NT2/D1 (cell line): ENCODE data around the gene TUB.
A peak's percentile ranks its signal among the peaks of the same experiment; 100 is the strongest.

Experiments
- DNase-seq: peaks from one replicate; pipeline ENCODE4 v3.0.0-alpha.2; 2011; ENCODE audit warnings: low read depth, low spot score
- H3K27me3 ChIP-seq: 2 replicates; pipeline ENCODE4 v1.6.0; 2011; ENCODE audit warnings: mild to moderate bottlenecking; ENCODE audit not compliant: insufficient read length, insufficient read depth
- H3K36me3 ChIP-seq: 2 replicates; pipeline ENCODE4 v1.6.1; 2011; ENCODE audit warnings: mild to moderate bottlenecking, low read length, mixed read lengths; ENCODE audit not compliant: insufficient read depth, insufficient read length
- H3K4me1 ChIP-seq: 2 replicates; pipeline ENCODE4 v1.5.1; 2011; ENCODE audit not compliant: insufficient read depth, insufficient read length
- H3K4me3 ChIP-seq: 2 replicates; pipeline ENCODE4 v1.5.1; 2011; ENCODE audit warnings: low read depth; ENCODE audit not compliant: insufficient read length
- H3K9ac ChIP-seq: 2 replicates; pipeline ENCODE4 v1.6.0; 2011; ENCODE audit warnings: low read depth; ENCODE audit not compliant: insufficient read length
- H3K9me3 ChIP-seq: 2 replicates; pipeline ENCODE4 v1.5.1; 2011; ENCODE audit warnings: mild to moderate bottlenecking, low read length; ENCODE audit not compliant: insufficient read depth
- SUZ12 ChIP-seq: IDR thresholded peaks from 2 replicates; pipeline ENCODE4 v1.6.1; 2011; ENCODE audit not compliant: insufficient read length, insufficient read depth; ENCODE audit errors: extremely low read depth
- YY1 ChIP-seq: IDR thresholded peaks from 2 replicates; pipeline ENCODE4 v1.6.1; 2011; ENCODE audit not compliant: insufficient read length, insufficient read depth
- ZNF274 ChIP-seq: IDR thresholded peaks from 2 replicates; pipeline ENCODE4 v1.6.1; 2011; ENCODE audit warnings: mild to moderate bottlenecking, low read depth, low read length

TUB gene

GRCh38 chr11:8099291-8099899 is 18.4 kb downstream of the TUB start:
- H3K9me3 ChIP-seq, result no peaks in the 10 kb centered on the region
- DNase-seq, result peak; percentile 64
- no peak overlapping the region for H3K9ac ChIP-seq
- no peaks in the 10 kb centered on the region for H3K27me3 ChIP-seq
- no peaks in the 10 kb centered on the region for H3K4me1 ChIP-seq
- H3K4me3 ChIP-seq, result no peak overlapping the region
- peaks cover 92% of the 10 kb centered on the region for H3K36me3 ChIP-seq
- TF ChIP-seq ZNF274 (no peak), YY1 (no peak), SUZ12 (no peak)

DNA sequence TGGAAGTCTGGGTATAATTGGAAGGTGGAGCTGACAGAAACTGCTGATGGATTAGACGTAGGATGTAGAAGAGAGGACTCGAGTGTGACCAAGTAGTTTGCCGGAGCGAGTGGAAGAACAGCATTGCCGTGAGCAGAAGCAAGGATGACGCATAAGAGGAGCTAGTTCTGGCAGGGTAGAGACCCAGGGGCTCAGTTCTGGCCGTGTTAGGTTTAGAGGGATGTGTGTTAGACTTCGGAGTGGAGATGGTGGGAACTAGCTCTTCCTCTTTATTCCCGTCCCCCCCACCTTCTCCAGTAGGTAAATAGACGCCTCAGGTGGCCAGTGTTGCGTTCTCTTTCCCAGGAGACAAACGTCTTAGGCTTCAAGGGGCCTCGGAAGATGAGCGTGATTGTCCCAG is 19.1 kb downstream of the TUB start:
- DNase-seq, result no peak
- no peak overlapping the region for H3K9ac ChIP-seq
- TF ChIP-seq ZNF274 (no peak), SUZ12 (no peak), YY1 (no peak)
- H3K4me1 ChIP-seq, result no peaks in the 10 kb centered on the region
- H3K9me3 ChIP-seq, result no peaks in the 10 kb centered on the region
- no peaks in the 10 kb centered on the region for H3K27me3 ChIP-seq
- H3K36me3 ChIP-seq, result peaks cover 92% of the 10 kb centered on the region
- no peak overlapping the region for H3K4me3 ChIP-seq

GRCh38 chr11:8100605-8101004 is 19.6 kb downstream of the TUB start:
- Histone ChIP-seq H3K9me3 (no peaks in the 10 kb centered on the region), H3K36me3 (peaks cover 92% of the 10 kb centered on the region), H3K9ac (no peak overlapping the region), H3K4me3 (no peak overlapping the region), H3K27me3 (no peaks in the 10 kb centered on the region), H3K4me1 (no peaks in the 10 kb centered on the region)
- no peak for DNase-seq
- TF ChIP-seq ZNF274 (no peak), SUZ12 (no peak), YY1 (no peak)

GRCh38 chr11:8101421-8101820 is 20.4 kb downstream of the TUB start:
- DNase-seq, result no peak
- Histone ChIP-seq H3K4me3 (no peak overlapping the region), H3K27me3 (no peaks in the 10 kb centered on the region), H3K9me3 (no peaks in the 10 kb centered on the region), H3K36me3 (peaks cover 93% of the 10 kb centered on the region), H3K9ac (no peak overlapping the region), H3K4me1 (no peaks in the 10 kb centered on the region)
- no peak for TF ChIP-seq ZNF274
- TF ChIP-seq YY1, result no peak

DNA sequence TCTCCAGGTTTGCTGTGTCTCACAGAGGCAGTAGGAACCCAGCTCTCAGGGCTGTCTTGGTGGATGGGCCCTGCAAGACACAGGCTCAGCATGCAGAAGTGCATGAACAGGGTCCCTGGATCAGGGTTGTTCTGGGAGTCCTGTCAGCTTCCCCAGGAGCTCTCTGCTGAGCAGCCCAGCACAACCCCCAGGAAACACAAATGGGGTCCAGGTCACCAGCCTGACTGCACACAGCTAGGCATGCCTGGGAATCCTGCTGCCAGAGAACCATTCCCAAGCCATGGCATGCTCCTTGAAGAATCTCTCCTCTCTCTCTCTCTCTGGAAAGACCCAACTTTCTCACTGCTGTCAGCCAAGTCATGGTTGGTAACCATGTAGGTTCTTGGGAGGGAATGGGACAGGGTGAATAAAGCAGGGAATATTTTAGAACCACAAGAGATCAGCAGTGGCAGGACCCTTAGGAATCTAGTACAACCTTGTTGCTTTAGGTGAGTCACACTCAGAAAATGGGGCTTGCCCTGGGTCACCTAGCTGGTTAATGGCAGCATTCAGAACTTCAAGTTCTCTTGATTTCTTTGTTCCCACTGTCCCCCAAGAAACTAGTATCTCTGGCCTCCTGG is 21.4 kb downstream of the TUB start:
- H3K4me3 ChIP-seq, result no peak overlapping the region
- TF ChIP-seq YY1 (no peak), SUZ12 (no peak), ZNF274 (no peak)
- no peaks in the 10 kb centered on the region for H3K9me3 ChIP-seq
- peaks cover 89% of the 10 kb centered on the region for H3K36me3 ChIP-seq
- H3K27me3 ChIP-seq, result no peaks in the 10 kb centered on the region
- H3K4me1 ChIP-seq, result no peaks in the 10 kb centered on the region
- H3K9ac ChIP-seq, result no peak overlapping the region
- DNase-seq, result no peak

DNA sequence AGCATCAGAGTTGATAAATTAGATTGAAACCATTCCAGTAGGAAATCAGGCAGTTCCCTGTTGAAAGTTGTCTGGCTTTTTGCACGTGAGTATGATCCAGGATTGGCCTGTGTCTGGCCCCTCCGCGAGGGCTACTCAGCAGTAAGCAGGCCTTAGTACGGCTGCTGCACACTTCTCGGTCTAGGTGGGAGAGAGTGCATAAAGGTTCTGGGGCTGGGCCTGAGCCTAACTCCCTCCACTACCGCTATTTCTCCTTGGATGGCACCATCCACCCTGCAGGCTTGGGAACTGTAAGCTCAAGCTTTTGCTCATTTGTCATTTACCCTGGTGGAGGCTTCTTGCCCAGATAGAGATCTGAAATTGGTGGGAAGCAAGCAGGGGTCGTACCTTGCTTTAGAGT is 22.0 kb downstream of the TUB start:
- H3K4me3 ChIP-seq, result no peak overlapping the region
- H3K36me3 ChIP-seq, result peaks cover 87% of the 10 kb centered on the region
- no peaks in the 10 kb centered on the region for H3K27me3 ChIP-seq
- no peak for DNase-seq
- H3K9me3 ChIP-seq, result no peaks in the 10 kb centered on the region
- no peak overlapping the region for H3K9ac ChIP-seq
- TF ChIP-seq ZNF274 (no peak), YY1 (no peak), SUZ12 (no peak)
- no peaks in the 10 kb centered on the region for H3K4me1 ChIP-seq

GRCh38 chr11:8103909-8104308 is 22.9 kb downstream of the TUB start:
- Histone ChIP-seq H3K4me1 (no peaks in the 10 kb centered on the region), H3K36me3 (peaks cover 79% of the 10 kb centered on the region), H3K4me3 (no peak overlapping the region), H3K9ac (no peak overlapping the region), H3K9me3 (no peaks in the 10 kb centered on the region), H3K27me3 (no peaks in the 10 kb centered on the region)
- DNase-seq, result no peak
- TF ChIP-seq SUZ12 (no peak), YY1 (no peak), ZNF274 (no peak)
